ENCODE results near the gene PRPF6. TPM values are rescaled to one million over a fixed set of nuclear protein-coding genes. Genes with fewer than 3 reads are reported as not detected.

PRPF6 gene
- total and polyA plus RNA-seq, 2 of the 13 experiments (the other 11 are each of a cell fraction or from before 2014, with no cell fraction given), result 63.7 to 101 TPM

DNA sequence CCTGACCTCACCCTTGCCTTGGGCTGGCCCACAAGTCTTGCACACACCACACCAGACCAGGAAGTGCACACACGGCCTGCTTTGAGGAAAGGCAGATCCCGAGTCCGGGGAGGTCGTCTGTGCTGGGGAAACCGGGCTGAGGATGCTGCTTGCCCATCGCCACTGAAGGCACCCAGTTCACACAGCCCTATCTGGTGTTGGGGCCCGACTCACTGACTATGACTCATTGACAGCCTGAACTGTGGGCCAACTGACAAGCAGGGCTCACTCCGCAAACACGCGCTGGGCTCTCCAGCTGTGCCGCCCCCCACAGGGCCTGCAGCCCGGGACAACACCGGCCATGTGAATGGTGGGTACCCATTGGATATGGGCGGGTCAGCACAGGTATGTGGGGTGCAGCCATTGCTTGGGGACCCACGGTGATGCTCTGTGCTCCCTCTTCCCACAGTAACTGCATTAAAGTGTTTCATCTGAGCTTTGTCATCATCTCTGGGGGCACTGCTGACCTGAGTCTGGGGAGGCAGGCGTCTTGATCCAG lies 3.1 kb upstream of the PRPF6 start:
- ChIA-PET POLR2A (interaction anchor here (0.8 to 1.5 kb wide), 4 partner anchors 9 to 440 kb away, joined by 3 to 8 read pairs (median 4); partner anchors contain the start of genes TPD52L2 and UCKL1), CTCF (ENCODE audit: low intra/inter-chr PET ratio, low total read pairs) (interaction anchor here (1.3 kb wide), 1 partner anchor 68 kb away, joined by 5 read pairs; no protein-coding TSS in a partner anchor)
- 16% methylated on average over 15 of the region's 16 CpGs for WGBS (ENCODE audit: low lambda C conversion rate)
- FAIRE-seq (peak; percentile 80), DNase-seq (ENCODE audit: low spot score) (peak; percentile 87), ATAC-seq (peak; percentile 57)
- TSS peak; percentile 40 for BruUV-seq (replicated peaks)
- Histone ChIP-seq H3K36me3 (replicated peaks in 1 of 2; ENCODE audit: control insufficient read depth in 1 of 2, insufficient read depth in 2 of 2, low read length in 2 of 2) (peaks cover under 1 to 5% of the 10 kb centered on the region in 2 experiments; a peak in 4 of 5 replicates), H3K4me3 (replicated peaks in 1 of 3; ENCODE audit: insufficient read depth in 1 of 3, low read depth in 2 of 3, low read length in 3 of 3) (peak overlapping the region in 2 of 3 experiments; percentile 82 to 99; a peak in 3 of 6 replicates), H3K4me2 (ENCODE audit: low read depth, low read length) (peak overlapping the region; percentile 99), H2AFZ (ENCODE audit: low read length) (no peak overlapping the region), H3K9ac (ENCODE audit: insufficient read depth, low read depth, low read length) (peak overlapping the region; percentile 71), H3K79me2 (ENCODE audit: insufficient read depth, low read length) (peaks cover 17% of the 10 kb centered on the region), H3K27ac (ENCODE audit: extremely low read length, insufficient read depth, low read length) (peak overlapping the region; percentile 3), H3K27me3 (ENCODE audit: control insufficient read depth in 1 of 2, insufficient read depth in 2 of 2, low read length in 2 of 2) (no peaks in the 10 kb centered on the region; a peak in 1 of 5 replicates), H4K20me1 (ENCODE audit: insufficient read depth, low read length) (peaks cover 3% of the 10 kb centered on the region; the same call in 1 of the 2 replicates), H3K4me1 (ENCODE audit: insufficient read depth, low read length) (peaks cover 45% of the 10 kb centered on the region), H3K9me3 (ENCODE audit: low read length) (no peaks in the 10 kb centered on the region)
- in situ Hi-C loops (cut with HindIII; ENCODE audit: extremely low pct_ligation_motif_present, low pct_unique_long_range_greater_than_20kb), result loop anchor here (5.0 kb wide), 1 partner anchor 79 kb away; no protein-coding TSS in a partner anchor
- intact Hi-C loops (cut with micrococcal nuclease; ENCODE audit: unreplicated experiment), result no loop called here
- TF ChIP-seq KDM2A (CRISPR knock-in tag; IDR thresholded peaks at IDR 0.05; ENCODE audit: borderline replicate concordance, low read depth), result peak; percentile 91
- TF ChIP-seq, protein P1, sequence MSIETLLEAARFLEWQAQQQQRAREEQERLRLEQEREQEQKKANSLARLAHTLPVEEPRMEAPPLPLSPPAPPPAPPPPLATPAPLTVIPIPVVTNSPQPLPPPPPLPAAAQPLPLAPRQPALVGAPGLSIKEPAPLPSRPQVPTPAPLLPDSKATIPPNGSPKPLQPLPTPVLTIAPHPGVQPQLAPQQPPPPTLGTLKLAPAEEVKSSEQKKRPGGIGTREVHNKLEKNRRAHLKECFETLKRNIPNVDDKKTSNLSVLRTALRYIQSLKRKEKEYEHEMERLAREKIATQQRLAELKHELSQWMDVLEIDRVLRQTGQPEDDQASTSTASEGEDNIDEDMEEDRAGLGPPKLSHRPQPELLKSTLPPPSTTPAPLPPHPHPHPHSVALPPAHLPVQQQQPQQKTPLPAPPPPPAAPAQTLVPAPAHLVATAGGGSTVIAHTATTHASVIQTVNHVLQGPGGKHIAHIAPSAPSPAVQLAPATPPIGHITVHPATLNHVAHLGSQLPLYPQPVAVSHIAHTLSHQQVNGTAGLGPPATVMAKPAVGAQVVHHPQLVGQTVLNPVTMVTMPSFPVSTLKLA (IDR thresholded peaks at IDR 0.05), result peak; percentile 90
- TF ChIP-seq RNF2 (conservative IDR thresholded peaks at IDR 0.05; ENCODE audit: low read depth), result peak; percentile 74; the same call in 1 of the 2 replicates
- TF ChIP-seq ZNF274 (CRISPR knock-in tag; IDR thresholded peaks at IDR 0.05), result 0 out of 2 replicates have a peak, but pooled peaks have one; percentile 53
- peak; percentile 34; the same call in 1 of the 2 replicates for TF ChIP-seq PHF20 (CRISPR knock-in tag; IDR thresholded peaks at IDR 0.05)
- TF ChIP-seq ZBTB7A (CRISPR knock-in tag; IDR thresholded peaks at IDR 0.05), result peak; percentile 73
- TF ChIP-seq ZBTB20 (CRISPR knock-in tag; IDR thresholded peaks at IDR 0.05; ENCODE audit: borderline replicate concordance, low read depth), result no peak; the same call in 1 of the 2 replicates
- no peak for TF ChIP-seq ZNF567 (CRISPR knock-in tag; IDR thresholded peaks at IDR 0.05; ENCODE audit: borderline replicate concordance)
- TF ChIP-seq, protein P2, sequence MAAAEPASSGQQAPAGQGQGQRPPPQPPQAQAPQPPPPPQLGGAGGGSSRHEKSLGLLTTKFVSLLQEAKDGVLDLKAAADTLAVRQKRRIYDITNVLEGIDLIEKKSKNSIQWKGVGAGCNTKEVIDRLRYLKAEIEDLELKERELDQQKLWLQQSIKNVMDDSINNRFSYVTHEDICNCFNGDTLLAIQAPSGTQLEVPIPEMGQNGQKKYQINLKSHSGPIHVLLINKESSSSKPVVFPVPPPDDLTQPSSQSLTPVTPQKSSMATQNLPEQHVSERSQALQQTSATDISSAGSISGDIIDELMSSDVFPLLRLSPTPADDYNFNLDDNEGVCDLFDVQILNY (CRISPR knock-in tag; conservative IDR thresholded peaks at IDR 0.05), result no peak
- no peak for TF ChIP-seq KMT2B (CRISPR knock-in tag; IDR thresholded peaks at IDR 0.05)
- TF ChIP-seq, protein P3, sequence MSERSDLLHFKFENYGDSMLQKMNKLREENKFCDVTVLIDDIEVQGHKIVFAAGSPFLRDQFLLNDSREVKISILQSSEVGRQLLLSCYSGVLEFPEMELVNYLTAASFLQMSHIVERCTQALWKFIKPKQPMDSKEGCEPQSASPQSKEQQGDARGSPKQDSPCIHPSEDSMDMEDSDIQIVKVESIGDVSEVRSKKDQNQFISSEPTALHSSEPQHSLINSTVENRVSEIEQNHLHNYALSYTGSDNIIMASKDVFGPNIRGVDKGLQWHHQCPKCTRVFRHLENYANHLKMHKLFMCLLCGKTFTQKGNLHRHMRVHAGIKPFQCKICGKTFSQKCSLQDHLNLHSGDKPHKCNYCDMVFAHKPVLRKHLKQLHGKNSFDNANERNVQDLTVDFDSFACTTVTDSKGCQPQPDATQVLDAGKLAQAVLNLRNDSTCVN (CRISPR knock-in tag; IDR thresholded peaks at IDR 0.05; ENCODE audit: borderline replicate concordance), result peak; percentile 61
- TF ChIP-seq SUZ12 (IDR thresholded peaks at IDR 0.05; ENCODE audit: low read depth, low read length), result no peak

All from HepG2 (cell line).